Colonic mucosa (tissue), 4 donors: ENCODE results near the gene SHISA9. TPM values are rescaled to one million over a fixed set of nuclear protein-coding genes. Genes with fewer than 3 reads are reported as not detected.

Experiments
- DNase-seq: peaks from one replicate; pipeline ENCODE4 v3.0.0-alpha.2; 2020
- H3K27ac ChIP-seq: fragments of 200-600 bp; one replicate; pipeline ENCODE4 v1.8.0; 2021
- H3K27me3 ChIP-seq: fragments of 200-600 bp; one replicate; pipeline ENCODE4 v1.8.0; 2021
- H3K36me3 ChIP-seq: fragments of 200-600 bp; one replicate; pipeline ENCODE4 v1.8.0; 2021
- H3K4me1 ChIP-seq: fragments of 200-600 bp; one replicate; pipeline ENCODE4 v1.8.0; 2021; ENCODE audit warnings: mild to moderate bottlenecking
- H3K4me3 ChIP-seq: fragments of 200-600 bp; one replicate; pipeline ENCODE4 v1.8.0; 2021
- H3K9ac ChIP-seq, 2 donors: one replicate each; pipeline ENCODE4 v1.7.0; 2013; ENCODE audit warnings: control low read depth in 2 of 2, low read depth in 2 of 2, low read length in 2 of 2
- H3K9me3 ChIP-seq: fragments of 200-600 bp; one replicate; pipeline ENCODE4 v1.8.0; 2021
- CTCF ChIP-seq: fragments of 200-600 bp; IDR thresholded peaks from one replicate; pipeline ENCODE4 v1.8.0; 2022; ENCODE audit warnings: antibody characterized with exemption, mild to moderate bottlenecking
- intact Hi-C: fragments of 100-400 bp; cut with DNase I; formaldehyde crosslinking; loops from one replicate; pipeline ENCODE4 v1.14.1; 2022
- total RNA-seq, 2 donors: library from RNA; stranded (reverse); fragmentation: NEBNext Ultra II Directional in 1 of 2; extraction: Animal tissue kit (Norgen Biotek cat#: 25700) in 1 of 2; gene quantifications; one replicate each; pipeline ENCODE4 v1.2.1, GENCODE V29; 2021
- donor health status: healthy.
- donor health status: DM: no; HTN: no; CAD: no.
- donor health status: DM: no; HTN: no; CAD: no.

SHISA9 gene
- total RNA-seq, 2 donors from 2014 or later, result 0.74 to 1.3 TPM

- TF ChIP-seq CTCF, result no peak
Measured at GRCh38 chr16:13108126-13108525, 206.7 kb downstream of the SHISA9 start.

GRCh38 chr16:13109171-13109570, 207.8 kb downstream of the SHISA9 start:
- TF ChIP-seq CTCF, result no peak
- no peak overlapping the region for H3K9ac ChIP-seq
- no peak for DNase-seq
- H3K4me3 ChIP-seq, result no peak overlapping the region
- no peaks in the 10 kb centered on the region for H3K4me1 ChIP-seq
- H3K36me3 ChIP-seq, result no peaks in the 10 kb centered on the region
- H3K27ac ChIP-seq, result no peak overlapping the region
- H3K27me3 ChIP-seq, result no peaks in the 10 kb centered on the region
- H3K9me3 ChIP-seq, result no peaks in the 10 kb centered on the region
- intact Hi-C loops, result no loop called here

More at GRCh38 chr16:13108126-13108525, 206.7 kb downstream of the SHISA9 start:
- H3K27ac ChIP-seq, result no peak overlapping the region
- H3K9ac ChIP-seq, result no peak overlapping the region
- H3K27me3 ChIP-seq, result no peaks in the 10 kb centered on the region
- DNase-seq, result no peak
- no peaks in the 10 kb centered on the region for H3K4me1 ChIP-seq
- no peak overlapping the region for H3K4me3 ChIP-seq
- H3K36me3 ChIP-seq, result no peaks in the 10 kb centered on the region
- no peaks in the 10 kb centered on the region for H3K9me3 ChIP-seq
- intact Hi-C loops, result no loop called here

- intact Hi-C loops, result no loop called here
- DNase-seq, result no peak
Measured at GRCh38 chr16:13110124-13110796, 208.9 kb downstream of the SHISA9 start.

GRCh38 chr16:13111747-13112146, 210.3 kb downstream of the SHISA9 start:
- no peaks in the 10 kb centered on the region for H3K27me3 ChIP-seq
- TF ChIP-seq CTCF, result no peak
- no peak overlapping the region for H3K27ac ChIP-seq
- no peak overlapping the region for H3K9ac ChIP-seq
- no peak for DNase-seq
- intact Hi-C loops, result no loop called here
- no peaks in the 10 kb centered on the region for H3K9me3 ChIP-seq
- H3K4me1 ChIP-seq, result no peaks in the 10 kb centered on the region
- no peaks in the 10 kb centered on the region for H3K36me3 ChIP-seq
- no peak overlapping the region for H3K4me3 ChIP-seq

More at GRCh38 chr16:13110124-13110796, 208.9 kb downstream of the SHISA9 start:
- Histone ChIP-seq H3K27ac (no peak overlapping the region), H3K27me3 (no peaks in the 10 kb centered on the region), H3K36me3 (no peaks in the 10 kb centered on the region), H3K9ac (no peak overlapping the region), H3K4me1 (no peaks in the 10 kb centered on the region), H3K4me3 (no peak overlapping the region), H3K9me3 (no peaks in the 10 kb centered on the region)
- no peak for TF ChIP-seq CTCF

GRCh38 chr16:13113741-13114140, 212.3 kb downstream of the SHISA9 start:
- Histone ChIP-seq H3K27ac (no peak overlapping the region), H3K9ac (no peak overlapping the region), H3K36me3 (no peaks in the 10 kb centered on the region), H3K4me1 (no peaks in the 10 kb centered on the region), H3K9me3 (no peaks in the 10 kb centered on the region), H3K4me3 (no peak overlapping the region), H3K27me3 (no peaks in the 10 kb centered on the region)
- no peak for DNase-seq
- TF ChIP-seq CTCF, result no peak
- intact Hi-C loops, result no loop called here
